GM10266 (cell line): ENCODE measurements around the gene GPC5.

Experiments
- DNase-seq: peaks from one replicate; pipeline ENCODE4 v3.0.0; 2012; ENCODE audit errors: extremely low spot score
- CTCF ChIP-seq: IDR thresholded peaks from 2 replicates; pipeline ENCODE4 v1.5.1; 2012; ENCODE audit warnings: mild to moderate bottlenecking, low read depth; ENCODE audit not compliant: control insufficient read depth, insufficient read depth; ENCODE audit errors: missing control alignments

The GPC5 gene

GRCh38 chr13:92316030-92316429, 917.6 kb downstream of the GPC5 start:
- no peak for DNase-seq
- no peak for TF ChIP-seq CTCF

GRCh38 chr13:92317066-92317465, 918.6 kb downstream of the GPC5 start:
- no peak for DNase-seq
- no peak for TF ChIP-seq CTCF

DNA sequence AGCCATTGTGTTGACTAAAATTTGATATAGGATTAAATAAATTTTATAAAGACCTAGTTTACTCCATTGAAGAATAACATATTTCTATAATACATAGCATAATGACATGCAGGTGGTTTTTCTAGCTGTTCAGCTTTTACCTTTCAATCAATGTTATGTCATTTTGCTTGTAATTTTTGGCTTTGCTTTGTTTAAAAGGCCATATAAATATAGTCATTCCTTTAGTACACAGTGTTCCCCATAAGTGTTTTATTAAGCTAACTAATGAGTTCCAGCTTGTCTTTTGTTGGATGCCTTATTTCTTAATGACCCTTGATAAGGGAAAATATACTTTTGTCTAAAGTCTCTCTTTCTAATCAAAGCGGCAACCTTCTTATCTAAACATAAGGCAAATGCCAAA, 921.9 kb downstream of the GPC5 start:
- no peak for DNase-seq
- TF ChIP-seq CTCF: no peak

DNA sequence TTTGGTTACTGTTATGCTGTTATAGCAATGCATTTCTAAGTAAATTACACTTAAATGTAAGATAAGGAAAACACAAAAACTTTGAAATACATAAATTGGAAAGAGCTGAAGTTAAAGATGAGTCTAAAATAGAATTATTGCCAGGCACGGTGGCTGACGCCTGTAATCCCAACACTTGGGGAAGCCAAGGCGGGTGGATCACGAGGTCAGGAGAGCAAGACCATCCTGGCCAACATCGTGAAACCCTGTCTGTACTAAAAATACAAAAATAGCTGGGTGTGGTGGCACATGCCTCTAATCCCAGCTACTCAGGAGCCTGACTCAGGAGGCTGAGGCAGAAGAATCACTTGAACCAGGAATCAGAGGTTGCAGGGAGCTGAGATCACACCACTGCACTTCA, 922.8 kb downstream of the GPC5 start:
- no peak for TF ChIP-seq CTCF
- DNase-seq: no peak

GRCh38 chr13:92345627-92346026, 947.2 kb downstream of the GPC5 start:
- no peak for TF ChIP-seq CTCF
- no peak for DNase-seq

DNA sequence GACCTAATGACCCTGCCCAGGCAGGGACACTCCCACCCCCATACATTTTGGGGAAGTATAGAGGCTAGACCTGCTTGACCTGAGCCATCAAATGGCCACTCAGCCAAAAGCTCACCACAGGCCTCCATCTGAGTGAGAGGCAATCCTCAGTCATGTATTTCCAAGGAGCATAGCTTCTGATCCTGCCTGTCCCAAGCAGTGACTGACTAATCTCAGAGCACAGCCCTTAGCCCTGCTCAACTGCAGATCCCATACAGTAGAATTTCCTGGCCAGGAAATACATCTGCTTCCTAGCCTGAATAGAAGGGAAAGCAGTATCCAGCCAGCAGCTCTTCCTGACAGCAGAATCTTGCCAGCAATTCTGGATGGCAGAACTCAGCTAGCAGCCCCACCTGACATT, 947.6 kb downstream of the GPC5 start:
- no peak for TF ChIP-seq CTCF
- no peak for DNase-seq

- TF ChIP-seq CTCF: no peak
- DNase-seq: no peak
Observed at GRCh38 chr13:92354583-92354982, 956.2 kb downstream of the GPC5 start.
